Fibroblast of pulmonary artery (primary cell): ENCODE measurements around the gene WDFY4.

Source experiments
- DNase-seq: peaks from one replicate; pipeline ENCODE4 v3.0.0-alpha.2; 2010; ENCODE audit warnings: low read depth
- H3K4me3 ChIP-seq: replicated peaks from 2 replicates; pipeline ENCODE4 v1.5.1; 2011; ENCODE audit warnings: low read depth, mild to moderate bottlenecking, control low read depth, low read length, moderate library complexity
- CTCF ChIP-seq: IDR thresholded peaks from 2 replicates; pipeline ENCODE4 v1.5.1; 2011; ENCODE audit warnings: mild to moderate bottlenecking, control low read depth, low read length, inconsistent platforms; ENCODE audit errors: missing control alignments

The WDFY4 gene

DNA sequence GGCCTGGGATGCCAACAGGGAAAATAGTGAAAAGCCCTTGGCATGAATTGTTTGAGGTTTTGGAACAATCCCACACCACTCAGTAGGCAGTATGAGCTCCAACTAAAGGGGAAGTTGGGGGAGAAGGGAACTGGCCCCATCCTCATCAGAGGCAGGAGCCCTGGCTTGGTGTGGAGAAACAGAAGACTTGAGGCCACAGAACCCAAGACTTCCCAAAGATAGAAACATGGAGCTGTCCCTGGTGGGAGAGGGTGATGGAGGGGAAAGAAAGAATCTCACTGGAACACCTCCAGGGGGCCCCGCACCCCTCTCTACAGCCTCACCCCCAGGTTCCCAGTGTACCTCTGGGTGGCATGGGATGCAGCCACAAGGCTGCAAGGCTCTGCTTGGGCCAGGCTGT is 345.0 kb downstream of the WDFY4 start:
- no peak for DNase-seq
- TF ChIP-seq CTCF, result no peak
- no peak overlapping the region for H3K4me3 ChIP-seq
